Measurements from ENCODE around the gene GNA12. TPM values are rescaled to one million over a fixed set of nuclear protein-coding genes. Genes with fewer than 3 reads are reported as not detected.

The GNA12 gene
- total and polyA plus RNA-seq, 9 of the 15 experiments (the other 6 are each of a cell fraction or from before 2014, with no cell fraction given), result 0.65 to 32.7 (median 9.6) TPM

DNA sequence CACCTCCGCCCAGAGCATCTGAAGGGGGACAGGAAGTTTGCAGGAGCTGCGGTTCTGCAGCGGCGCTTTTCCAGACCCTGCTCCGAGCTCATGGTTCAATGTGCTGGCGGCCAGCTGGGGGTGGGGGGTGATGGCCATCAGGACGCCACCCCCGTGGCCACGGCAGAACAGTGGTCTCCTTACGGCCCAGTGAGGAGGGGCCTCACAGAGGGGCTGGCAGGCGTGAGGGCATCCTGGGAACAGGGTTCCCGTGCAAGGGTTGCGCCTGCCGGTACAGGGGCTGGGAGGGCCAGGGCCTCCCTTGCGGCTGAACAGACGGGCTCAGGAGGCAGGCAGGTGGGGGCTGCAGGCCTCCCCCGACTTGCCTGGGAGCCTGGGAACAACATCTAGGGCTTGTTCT, 39.0 kb upstream of the GNA12 start:
- intact Hi-C loops (cut with micrococcal nuclease) (no loop called here), in situ Hi-C loops (cut with MboI) (no loop called here)
- Histone ChIP-seq H3K27me3 (ENCODE audit: control insufficient read depth in 2 of 2, insufficient read depth in 2 of 2, low read length in 2 of 2) (peaks cover 10 to 39% of the 10 kb centered on the region in 2 experiments; a peak in 4 of 5 replicates), H3K4me2 (ENCODE audit: insufficient read depth, low read length) (no peak overlapping the region), H3K27ac (ENCODE audit: extremely low read depth, low read depth, low read length) (no peak overlapping the region), H4K20me1 (replicated peaks; ENCODE audit: control insufficient read depth, insufficient read depth, low read length) (no peaks in the 10 kb centered on the region; the same call in 1 of the 2 replicates), H3K79me2 (ENCODE audit: control insufficient read depth, insufficient read depth, low read length) (no peaks in the 10 kb centered on the region), H3K9me3 (replicated peaks; ENCODE audit: control insufficient read depth, insufficient read depth, low read depth, low read length) (no peaks in the 10 kb centered on the region; the same call in 1 of the 2 replicates), H3K4me3 (no peak overlapping the region), H3K4me1 (replicated peaks in 1 of 2; ENCODE audit: control insufficient read depth in 2 of 2, insufficient read depth in 2 of 2, low read length in 2 of 2) (peaks cover 0 to 23% of the 10 kb centered on the region in 2 experiments; a peak in 2 of 5 replicates), H3K36me3 (ENCODE audit: control insufficient read depth, insufficient read depth, low read length) (no peaks in the 10 kb centered on the region), H3K9me1 (ENCODE audit: control insufficient read depth, insufficient read depth, low read length) (no peaks in the 10 kb centered on the region), H2AFZ (ENCODE audit: low read depth, low read length) (no peak overlapping the region), H3K9ac (ENCODE audit: insufficient read depth in 1 of 2, low read depth in 2 of 2, low read length in 2 of 2) (no peak overlapping the region)
- BruUV-seq (replicated peaks), result no TSS peak
- POLR2A ChIA-PET, result no interaction called here
- CTCF ChIA-PET (ENCODE audit: low intra/inter-chr PET ratio), result interaction anchor here (0.7 kb wide), 1 partner anchor 160 kb away, joined by 3 read pairs; no protein-coding TSS in a partner anchor
- DNase-seq (ENCODE audit: extremely low read depth in 1 of 4, low spot score in 3 of 4), result no peak
- WGBS (ENCODE audit: insufficient coverage, low coverage, missing lambda C conversion rate), result 5% methylated on average over 17 of the region's 17 CpGs
- no peak for FAIRE-seq
- no peak for ATAC-seq
- no peak for TF ChIP-seq RBM15 (IDR thresholded peaks at IDR 0.05; ENCODE audit: insufficient read depth, low read length)
- no peak for TF ChIP-seq MAFF (IDR thresholded peaks at IDR 0.05; ENCODE audit: low read length)
- TF ChIP-seq, protein P1, sequence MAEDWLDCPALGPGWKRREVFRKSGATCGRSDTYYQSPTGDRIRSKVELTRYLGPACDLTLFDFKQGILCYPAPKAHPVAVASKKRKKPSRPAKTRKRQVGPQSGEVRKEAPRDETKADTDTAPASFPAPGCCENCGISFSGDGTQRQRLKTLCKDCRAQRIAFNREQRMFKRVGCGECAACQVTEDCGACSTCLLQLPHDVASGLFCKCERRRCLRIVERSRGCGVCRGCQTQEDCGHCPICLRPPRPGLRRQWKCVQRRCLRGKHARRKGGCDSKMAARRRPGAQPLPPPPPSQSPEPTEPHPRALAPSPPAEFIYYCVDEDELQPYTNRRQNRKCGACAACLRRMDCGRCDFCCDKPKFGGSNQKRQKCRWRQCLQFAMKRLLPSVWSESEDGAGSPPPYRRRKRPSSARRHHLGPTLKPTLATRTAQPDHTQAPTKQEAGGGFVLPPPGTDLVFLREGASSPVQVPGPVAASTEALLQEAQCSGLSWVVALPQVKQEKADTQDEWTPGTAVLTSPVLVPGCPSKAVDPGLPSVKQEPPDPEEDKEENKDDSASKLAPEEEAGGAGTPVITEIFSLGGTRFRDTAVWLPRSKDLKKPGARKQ (CRISPR knock-in tag; IDR thresholded peaks at IDR 0.05), result no peak
- TF ChIP-seq ZNF146 (CRISPR knock-in tag; IDR thresholded peaks at IDR 0.05; ENCODE audit: unreplicated experiment), result no peak
- TF ChIP-seq, protein P2, sequence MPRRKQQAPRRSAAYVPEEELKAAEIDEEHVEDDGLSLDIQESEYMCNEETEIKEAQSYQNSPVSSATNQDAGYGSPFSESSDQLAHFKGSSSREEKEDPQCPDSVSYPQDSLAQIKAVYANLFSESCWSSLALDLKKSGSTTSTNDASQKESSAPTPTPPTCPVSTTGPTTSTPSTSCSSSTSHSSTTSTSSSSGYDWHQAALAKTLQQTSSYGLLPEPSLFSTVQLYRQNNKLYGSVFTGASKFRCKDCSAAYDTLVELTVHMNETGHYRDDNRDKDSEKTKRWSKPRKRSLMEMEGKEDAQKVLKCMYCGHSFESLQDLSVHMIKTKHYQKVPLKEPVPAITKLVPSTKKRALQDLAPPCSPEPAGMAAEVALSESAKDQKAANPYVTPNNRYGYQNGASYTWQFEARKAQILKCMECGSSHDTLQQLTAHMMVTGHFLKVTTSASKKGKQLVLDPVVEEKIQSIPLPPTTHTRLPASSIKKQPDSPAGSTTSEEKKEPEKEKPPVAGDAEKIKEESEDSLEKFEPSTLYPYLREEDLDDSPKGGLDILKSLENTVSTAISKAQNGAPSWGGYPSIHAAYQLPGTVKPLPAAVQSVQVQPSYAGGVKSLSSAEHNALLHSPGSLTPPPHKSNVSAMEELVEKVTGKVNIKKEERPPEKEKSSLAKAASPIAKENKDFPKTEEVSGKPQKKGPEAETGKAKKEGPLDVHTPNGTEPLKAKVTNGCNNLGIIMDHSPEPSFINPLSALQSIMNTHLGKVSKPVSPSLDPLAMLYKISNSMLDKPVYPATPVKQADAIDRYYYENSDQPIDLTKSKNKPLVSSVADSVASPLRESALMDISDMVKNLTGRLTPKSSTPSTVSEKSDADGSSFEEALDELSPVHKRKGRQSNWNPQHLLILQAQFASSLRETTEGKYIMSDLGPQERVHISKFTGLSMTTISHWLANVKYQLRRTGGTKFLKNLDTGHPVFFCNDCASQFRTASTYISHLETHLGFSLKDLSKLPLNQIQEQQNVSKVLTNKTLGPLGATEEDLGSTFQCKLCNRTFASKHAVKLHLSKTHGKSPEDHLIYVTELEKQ (CRISPR knock-in tag; IDR thresholded peaks at IDR 0.05), result no peak
- TF ChIP-seq ZNF184 (CRISPR knock-in tag; IDR thresholded peaks at IDR 0.05), result no peak
- TF ChIP-seq ZSCAN29 (IDR thresholded peaks at IDR 0.05), result no peak
- no peak for TF ChIP-seq ZNF445 (CRISPR knock-in tag; IDR thresholded peaks at IDR 0.05; ENCODE audit: low read depth)
- TF ChIP-seq, protein P3, sequence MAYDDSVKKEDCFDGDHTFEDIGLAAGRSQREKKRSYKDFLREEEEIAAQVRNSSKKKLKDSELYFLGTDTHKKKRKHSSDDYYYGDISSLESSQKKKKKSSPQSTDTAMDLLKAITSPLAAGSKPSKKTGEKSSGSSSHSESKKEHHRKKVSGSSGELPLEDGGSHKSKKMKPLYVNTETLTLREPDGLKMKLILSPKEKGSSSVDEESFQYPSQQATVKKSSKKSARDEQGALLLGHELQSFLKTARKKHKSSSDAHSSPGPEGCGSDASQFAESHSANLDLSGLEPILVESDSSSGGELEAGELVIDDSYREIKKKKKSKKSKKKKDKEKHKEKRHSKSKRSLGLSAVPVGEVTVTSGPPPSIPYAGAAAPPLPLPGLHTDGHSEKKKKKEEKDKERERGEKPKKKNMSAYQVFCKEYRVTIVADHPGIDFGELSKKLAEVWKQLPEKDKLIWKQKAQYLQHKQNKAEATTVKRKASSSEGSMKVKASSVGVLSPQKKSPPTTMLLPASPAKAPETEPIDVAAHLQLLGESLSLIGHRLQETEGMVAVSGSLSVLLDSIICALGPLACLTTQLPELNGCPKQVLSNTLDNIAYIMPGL (CRISPR knock-in tag; IDR thresholded peaks at IDR 0.05), result no peak
- TF ChIP-seq FOXK2 (conservative IDR thresholded peaks at IDR 0.05 in 1 of 2, IDR thresholded peaks at IDR 0.05 in 1 of 2; ENCODE audit: low read depth in 2 of 2), result no peak
- no peak for TF ChIP-seq C11orf30 (IDR thresholded peaks at IDR 0.05; ENCODE audit: low read depth)
- no peak for TF ChIP-seq THRAP3 (IDR thresholded peaks at IDR 0.05; ENCODE audit: borderline replicate concordance)
- no peak for TF ChIP-seq STAG1 (CRISPR knock-in tag; IDR thresholded peaks at IDR 0.05; ENCODE audit: borderline replicate concordance)
- TF ChIP-seq, protein P4, sequence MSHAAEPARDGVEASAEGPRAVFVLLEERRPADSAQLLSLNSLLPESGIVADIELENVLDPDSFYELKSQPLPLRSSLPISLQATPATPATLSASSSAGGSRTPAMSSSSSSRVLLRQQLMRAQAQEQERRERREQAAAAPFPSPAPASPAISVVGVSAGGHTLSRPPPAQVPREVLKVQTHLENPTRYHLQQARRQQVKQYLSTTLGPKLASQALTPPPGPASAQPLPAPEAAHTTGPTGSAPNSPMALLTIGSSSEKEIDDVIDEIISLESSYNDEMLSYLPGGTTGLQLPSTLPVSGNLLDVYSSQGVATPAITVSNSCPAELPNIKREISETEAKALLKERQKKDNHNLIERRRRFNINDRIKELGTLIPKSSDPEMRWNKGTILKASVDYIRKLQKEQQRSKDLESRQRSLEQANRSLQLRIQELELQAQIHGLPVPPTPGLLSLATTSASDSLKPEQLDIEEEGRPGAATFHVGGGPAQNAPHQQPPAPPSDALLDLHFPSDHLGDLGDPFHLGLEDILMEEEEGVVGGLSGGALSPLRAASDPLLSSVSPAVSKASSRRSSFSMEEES (CRISPR knock-in tag; IDR thresholded peaks at IDR 0.05), result no peak
- no peak for TF ChIP-seq ZC3H11A (IDR thresholded peaks at IDR 0.05; ENCODE audit: low read depth, low read length)

Data from K562 (cell line).